ENCODE results near the gene MROH2B. TPM values are rescaled to one million over a fixed set of nuclear protein-coding genes. Genes with fewer than 3 reads are reported as not detected.

Gene MROH2B
- total and polyA plus RNA-seq, 10 donors, result not detected

DNA sequence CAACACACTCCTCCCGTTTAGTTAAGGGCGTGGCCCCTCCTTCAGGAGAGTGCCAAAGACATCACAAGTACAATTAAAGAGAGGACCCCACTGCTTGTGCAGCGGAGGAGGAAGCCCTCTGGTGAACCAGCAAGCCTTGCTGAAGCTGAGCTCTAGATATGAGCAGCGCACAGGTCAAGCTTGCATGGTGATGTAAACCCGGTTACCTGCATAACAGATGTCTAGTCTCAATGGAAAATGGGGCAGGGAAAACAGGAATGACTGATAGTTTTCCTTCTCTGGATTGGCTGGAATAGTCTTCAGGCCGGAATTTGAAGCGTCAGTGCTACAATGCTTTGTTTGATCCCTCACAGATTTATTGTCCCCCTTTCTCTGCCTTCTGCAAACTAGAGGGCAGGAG is 66.2 kb downstream of the MROH2B start:
- TF ChIP-seq POLR2A (IDR thresholded peaks at IDR 0.05) (no peak), CTCF (IDR thresholded peaks at IDR 0.05 in 8 of 11, conservative IDR thresholded peaks at IDR 0.05 in 3 of 11) (no peak), POLR2AphosphoS5 (IDR thresholded peaks at IDR 0.05) (no peak)
- 84 to 96% (median 88%) methylated on average over 7 of the region's 7 CpGs for WGBS, 5 donors
- H3K9me3 ChIP-seq, result no peaks in the 10 kb centered on the region
- H3K4me3 ChIP-seq, result no peak overlapping the region
- H3K4me1 ChIP-seq, result no peaks in the 10 kb centered on the region
- no peak overlapping the region for H3K27ac ChIP-seq
- H3K36me3 ChIP-seq, result no peaks in the 10 kb centered on the region
- DNase-seq, result no peak
- H3K27me3 ChIP-seq (replicated peaks in 1 of 7), result no peaks in the 10 kb centered on the region
- intact Hi-C loops (cut with DNase I; ENCODE audit: low total_unique reads), result no loop called here

- Histone ChIP-seq H3K4me1 (no peaks in the 10 kb centered on the region), H3K9me3 (no peaks in the 10 kb centered on the region), H3K36me3 (no peaks in the 10 kb centered on the region), H3K4me3 (no peak overlapping the region), H3K27me3 (replicated peaks in 1 of 7) (no peaks in the 10 kb centered on the region), H3K27ac (no peak overlapping the region)
- intact Hi-C loops (cut with DNase I; ENCODE audit: low total_unique reads), result no loop called here
- TF ChIP-seq CTCF (IDR thresholded peaks at IDR 0.05 in 8 of 11, conservative IDR thresholded peaks at IDR 0.05 in 3 of 11) (no peak), POLR2A (IDR thresholded peaks at IDR 0.05) (no peak), POLR2AphosphoS5 (IDR thresholded peaks at IDR 0.05) (no peak)
- DNase-seq, result no peak
- 43 to 68% (median 54%) methylated on average over 3 of the region's 3 CpGs for WGBS, 5 donors
Measured at GRCh38 chr5:41003670-41004376, 67.3 kb downstream of the MROH2B start.

- 81 to 96% (median 90%) methylated on average over 4 of the region's 4 CpGs for WGBS, 5 donors
Measured at GRCh38 chr5:40999966-41000365, 71.2 kb downstream of the MROH2B start.

More at GRCh38 chr5:40999966-41000365, 71.2 kb downstream of the MROH2B start:
- TF ChIP-seq CTCF (IDR thresholded peaks at IDR 0.05 in 8 of 11, conservative IDR thresholded peaks at IDR 0.05 in 3 of 11) (no peak), POLR2A (IDR thresholded peaks at IDR 0.05) (no peak), POLR2AphosphoS5 (IDR thresholded peaks at IDR 0.05) (no peak)
- Histone ChIP-seq H3K27me3 (replicated peaks in 1 of 7) (no peaks in the 10 kb centered on the region), H3K4me1 (no peaks in the 10 kb centered on the region), H3K27ac (no peak overlapping the region), H3K36me3 (no peaks in the 10 kb centered on the region), H3K9me3 (no peaks in the 10 kb centered on the region), H3K4me3 (no peak overlapping the region)
- no peak for DNase-seq
- intact Hi-C loops (cut with DNase I; ENCODE audit: low total_unique reads), result no loop called here

Data from spleen (tissue), 11 donors.